Activated naive CD4-positive, alpha-beta T cell treated with anti-CD3 and anti-CD28 coated beads for 36 hours (primary cell): ENCODE measurements around the gene TBC1D17. TPM values are rescaled to one million over a fixed set of nuclear protein-coding genes. Genes with fewer than 3 reads are reported as not detected.

Experiments used
- CTCF ChIA-PET: fragments of 350-600 bp; sonication (Branson Sonifier 250); formaldehyde crosslinking; loops from one replicate; lab custom pipeline; 2021; ENCODE audit warnings: antibody characterized with exemption; lab: Charles Lee
- DNase-seq: peaks from one replicate; pipeline ENCODE4 v3.0.0-alpha.2; 2020
- H3K27ac Mint-ChIP-seq: one replicate; pipeline ENCODE4 v1.8.0; 2021; ENCODE audit warnings: mild to moderate bottlenecking, mixed read lengths
- H3K27me3 Mint-ChIP-seq: one replicate; pipeline ENCODE4 v1.8.0; 2021; ENCODE audit warnings: low read depth, mixed read lengths
- H3K36me3 Mint-ChIP-seq: one replicate; pipeline ENCODE4 v1.8.0; 2021; ENCODE audit warnings: low read depth, mixed read lengths
- H3K4me1 Mint-ChIP-seq: one replicate; pipeline ENCODE4 v1.8.0; 2021; ENCODE audit warnings: low read depth, mixed read lengths
- H3K4me3 Mint-ChIP-seq: one replicate; pipeline ENCODE4 v1.8.0; 2021; ENCODE audit warnings: mild to moderate bottlenecking, moderate library complexity, mixed read lengths
- H3K9me3 Mint-ChIP-seq: one replicate; pipeline ENCODE4 v1.8.0; 2021; ENCODE audit warnings: mixed read lengths
- intact Hi-C: fragments of 100-400 bp; cut with micrococcal nuclease; formaldehyde crosslinking; loops from one replicate; pipeline ENCODE4 v1.15.1; 2023
- total RNA-seq, 2 experiments: library from RNA; stranded (reverse); gene quantifications; one replicate each; pipeline ENCODE4 v1.2.3, GENCODE V29; 2021

TBC1D17 gene
- total RNA-seq, 2 experiments from 2014 or later, result 29.8 to 32.4 TPM

GRCh38 chr19:49866933-49867782, 10.3 kb upstream of the TBC1D17 start, which contains the start of gene PNKP:
PNKP (minus strand) TSS chr19:49867576; CDS start chr19:49867204, 372 bp downstream.
- peaks cover 52% of the 10 kb centered on the region for H3K4me1 Mint-ChIP-seq
- H3K4me3 Mint-ChIP-seq, result no peak within 1 kb of the TSS
- no peaks in the 10 kb centered on the region for H3K9me3 Mint-ChIP-seq
- no peak within 1 kb of the TSS for H3K27ac Mint-ChIP-seq
- no peaks in the 10 kb centered on the region for H3K27me3 Mint-ChIP-seq
- H3K36me3 Mint-ChIP-seq, result peaks cover 31% of the 10 kb centered on the region
- CTCF ChIA-PET, result interaction anchor here (0.7 to 1.3 kb wide), 2 partner anchors 10 to 17 kb away, joined by 3 read pairs; partner anchors contain the start of gene PTOV1
- intact Hi-C loops, result loop anchor here (5.0 to 10.0 kb wide), 2 partner anchors 118 to 150 kb away; no protein-coding TSS in a partner anchor
- peak; percentile 94 for DNase-seq

- H3K4me1 Mint-ChIP-seq, result peaks cover 48% of the 10 kb centered on the region
- H3K4me3 Mint-ChIP-seq, result no peak overlapping the region
- peaks cover 22% of the 10 kb centered on the region for H3K36me3 Mint-ChIP-seq
- no peaks in the 10 kb centered on the region for H3K27me3 Mint-ChIP-seq
- H3K9me3 Mint-ChIP-seq, result no peaks in the 10 kb centered on the region
- H3K27ac Mint-ChIP-seq, result no peak overlapping the region
- intact Hi-C loops, result loop anchor here (1.0 to 10.0 kb wide), 10 partner anchors 8 to 228 kb away; partner anchors contain the start of genes AKT1S1, ATF5, FUZ and IL4I1
- no peak for DNase-seq
- CTCF ChIA-PET, result interaction anchor here (0.9 to 1.7 kb wide), 4 partner anchors 11 to 196 kb away, joined by 3 to 6 read pairs (median 3); no protein-coding TSS in a partner anchor
Observed at GRCh38 chr19:49869009-49869483, 8.5 kb upstream of the TBC1D17 start.

GRCh38 chr19:49869484-49870308, 7.8 kb upstream of the TBC1D17 start:
- Mint-ChIP-seq H3K4me1 (peaks cover 47% of the 10 kb centered on the region), H3K9me3 (no peaks in the 10 kb centered on the region), H3K36me3 (peaks cover 16% of the 10 kb centered on the region), H3K27ac (peak overlapping the region; percentile 47), H3K27me3 (no peaks in the 10 kb centered on the region), H3K4me3 (no peak overlapping the region)
- DNase-seq, result peak; percentile 95
- CTCF ChIA-PET, result interaction anchor here (0.9 to 1.7 kb wide), 4 partner anchors 11 to 197 kb away, joined by 3 to 6 read pairs (median 3); no protein-coding TSS in a partner anchor
- intact Hi-C loops, result loop anchor here (1.0 to 10.0 kb wide), 11 partner anchors 8 to 535 kb away; partner anchors contain the start of genes AKT1S1, ATF5, CD37 and FUZ

GRCh38 chr19:49870309-49870901, 7.1 kb upstream of the TBC1D17 start:
- Mint-ChIP-seq H3K4me3 (no peak overlapping the region), H3K27ac (peak overlapping the region; percentile 47), H3K36me3 (peaks cover 12% of the 10 kb centered on the region), H3K4me1 (peaks cover 47% of the 10 kb centered on the region), H3K27me3 (no peaks in the 10 kb centered on the region), H3K9me3 (no peaks in the 10 kb centered on the region)
- intact Hi-C loops, result loop anchor here (10.0 kb wide), 1 partner anchor 536 kb away; the partner anchor contains the start of gene CD37
- CTCF ChIA-PET, result interaction anchor here (1.7 kb wide), 1 partner anchor 12 kb away, joined by 3 read pairs; no protein-coding TSS in a partner anchor
- DNase-seq, result no peak

- no peak overlapping the region for H3K4me3 Mint-ChIP-seq
- intact Hi-C loops, result loop anchor here (10.0 kb wide), 1 partner anchor 537 kb away; the partner anchor contains the start of gene CD37
- CTCF ChIA-PET, result no interaction called here
Observed at GRCh38 chr19:49871349-49871985, 6.0 kb upstream of the TBC1D17 start.

GRCh38 chr19:49872245-49873128, 5.0 kb upstream of the TBC1D17 start:
- H3K4me1 Mint-ChIP-seq, result peaks cover 32% of the 10 kb centered on the region
- H3K4me3 Mint-ChIP-seq, result no peak overlapping the region
- H3K27ac Mint-ChIP-seq, result no peak overlapping the region
- intact Hi-C loops, result loop anchor here (10.0 kb wide), 1 partner anchor 538 kb away; the partner anchor contains the start of gene CD37
- no peak for DNase-seq
- peaks cover 5% of the 10 kb centered on the region for H3K36me3 Mint-ChIP-seq
- CTCF ChIA-PET, result no interaction called here
- H3K9me3 Mint-ChIP-seq, result no peaks in the 10 kb centered on the region
- H3K27me3 Mint-ChIP-seq, result no peaks in the 10 kb centered on the region

More at GRCh38 chr19:49871349-49871985, 6.0 kb upstream of the TBC1D17 start:
- Mint-ChIP-seq H3K27ac (no peak overlapping the region), H3K9me3 (no peaks in the 10 kb centered on the region), H3K36me3 (peaks cover 8% of the 10 kb centered on the region), H3K27me3 (no peaks in the 10 kb centered on the region), H3K4me1 (peaks cover 38% of the 10 kb centered on the region)
- DNase-seq, result no peak

- peaks cover 30% of the 10 kb centered on the region for H3K4me1 Mint-ChIP-seq
- no peak overlapping the region for H3K27ac Mint-ChIP-seq
- no peak for DNase-seq
- peaks cover 7% of the 10 kb centered on the region for H3K36me3 Mint-ChIP-seq
- no peaks in the 10 kb centered on the region for H3K9me3 Mint-ChIP-seq
- H3K27me3 Mint-ChIP-seq, result no peaks in the 10 kb centered on the region
- H3K4me3 Mint-ChIP-seq, result no peak overlapping the region
- CTCF ChIA-PET, result no interaction called here
- intact Hi-C loops, result loop anchor here (10.0 kb wide), 1 partner anchor 538 kb away; the partner anchor contains the start of gene CD37
Observed at GRCh38 chr19:49873129-49873521, 4.4 kb upstream of the TBC1D17 start.

GRCh38 chr19:49873834-49874233, 3.7 kb upstream of the TBC1D17 start:
- H3K27ac Mint-ChIP-seq, result no peak overlapping the region
- H3K36me3 Mint-ChIP-seq, result peaks cover 6% of the 10 kb centered on the region
- DNase-seq, result no peak
- H3K27me3 Mint-ChIP-seq, result no peaks in the 10 kb centered on the region
- H3K4me3 Mint-ChIP-seq, result no peak overlapping the region
- CTCF ChIA-PET, result no interaction called here
- H3K9me3 Mint-ChIP-seq, result no peaks in the 10 kb centered on the region
- H3K4me1 Mint-ChIP-seq, result peaks cover 32% of the 10 kb centered on the region
- intact Hi-C loops, result loop anchor here (10.0 kb wide), 1 partner anchor 539 kb away; the partner anchor contains the start of gene CD37

GRCh38 chr19:49874503-49875157, 2.9 kb upstream of the TBC1D17 start:
- DNase-seq, result no peak
- no peaks in the 10 kb centered on the region for H3K27me3 Mint-ChIP-seq

GRCh38 chr19:49875177-49875576, 2.3 kb upstream of the TBC1D17 start:
- Mint-ChIP-seq H3K27ac (no peak overlapping the region), H3K36me3 (peaks cover 11% of the 10 kb centered on the region), H3K4me1 (peaks cover 38% of the 10 kb centered on the region), H3K27me3 (no peaks in the 10 kb centered on the region), H3K9me3 (no peaks in the 10 kb centered on the region), H3K4me3 (no peak overlapping the region)
- CTCF ChIA-PET, result interaction anchor here (0.8 to 1.3 kb wide), 2 partner anchors 15 to 158 kb away, joined by 3 read pairs; no protein-coding TSS in a partner anchor
- DNase-seq, result no peak
- intact Hi-C loops, result loop anchor here (10.0 kb wide), 1 partner anchor 540 kb away; the partner anchor contains the start of gene CD37

More at GRCh38 chr19:49874503-49875157, 2.9 kb upstream of the TBC1D17 start:
- Mint-ChIP-seq H3K27ac (no peak overlapping the region), H3K9me3 (no peaks in the 10 kb centered on the region), H3K4me1 (peaks cover 38% of the 10 kb centered on the region), H3K4me3 (no peak overlapping the region), H3K36me3 (peaks cover 8% of the 10 kb centered on the region)
- CTCF ChIA-PET, result interaction anchor here (0.8 kb wide), 1 partner anchor 157 kb away, joined by 3 read pairs; no protein-coding TSS in a partner anchor
- intact Hi-C loops, result loop anchor here (10.0 kb wide), 1 partner anchor 540 kb away; the partner anchor contains the start of gene CD37
